HEK293 (cell line): ENCODE results near the gene LASP1.

Experiments used
- CTCF ChIA-PET: fragments of 350-600 bp; formaldehyde crosslinking; extraction: SDS; loops from one replicate; lab custom pipeline; 2021; ENCODE audit warnings: antibody characterized with exemption; lab: Yijun Ruan, JAX
- POLR2A ChIA-PET: fragments of 300-600 bp; formaldehyde crosslinking; extraction: SDS; loops from one replicate; lab custom pipeline; 2020; ENCODE audit warnings: antibody characterized with exemption, inconsistent platforms; lab: Yijun Ruan, JAX
- H3K27ac ChIP-seq: fragments of 200-500 bp; sonication (Bioruptor generic); 2 replicates; pipeline ENCODE4 v1.5.1; 2014; ENCODE audit warnings: low read depth, low read length, control low read depth, inconsistent platforms; ENCODE audit errors: extremely low read depth
- H3K36me3 ChIP-seq, 2 experiments: fragments of 200-500 bp in 1 of 2; sonication (Bioruptor generic) in 1 of 2; 1 replicate in 1 of 2; 2 replicates in 1 of 2; pipeline ENCODE4 v1.5.1; 2014 to 2017; ENCODE audit warnings: inconsistent platforms in 2 of 2, low read length in 2 of 2; ENCODE audit not compliant: control insufficient read depth in 2 of 2, insufficient read depth in 1 of 2
- H3K4me1 ChIP-seq: fragments of 200-500 bp; sonication (Bioruptor generic); 2 replicates; pipeline ENCODE4 v1.5.1; 2014; ENCODE audit warnings: mild to moderate bottlenecking, low read length, inconsistent platforms; ENCODE audit not compliant: control insufficient read depth, insufficient read depth
- H3K4me3 ChIP-seq: 2 replicates; pipeline ENCODE4 v1.5.1; 2011; ENCODE audit warnings: low read depth, mild to moderate bottlenecking, control low read depth, low read length, moderate library complexity
- H3K9me3 ChIP-seq: fragments of 200-500 bp; sonication (Bioruptor generic); 2 replicates; pipeline ENCODE4 v1.5.1; 2014; ENCODE audit warnings: low read depth, low read length, inconsistent platforms; ENCODE audit not compliant: control insufficient read depth, insufficient read depth
- BCL6B ChIP-seq: fragments of 450-650 bp; formaldehyde crosslinking; IDR thresholded peaks from 2 replicates; pipeline ENCODE4 v1.5.1; 2017; ENCODE audit warnings: missing biosample characterization, missing genetic modification characterization
- PRDM1 ChIP-seq: fragments of 450-650 bp; formaldehyde crosslinking; IDR thresholded peaks from 2 replicates; pipeline ENCODE4; 2016; ENCODE audit warnings: missing biosample characterization, missing genetic modification characterization
- SCRT1 ChIP-seq: fragments of 450-650 bp; formaldehyde crosslinking; IDR thresholded peaks from 2 replicates; pipeline ENCODE4 v1.5.1; 2016; ENCODE audit warnings: missing biosample characterization, missing genetic modification characterization, borderline replicate concordance
- SCRT2 ChIP-seq: fragments of 450-650 bp; formaldehyde crosslinking; IDR thresholded peaks from 2 replicates; pipeline ENCODE4 v1.5.1; 2016; ENCODE audit warnings: missing biosample characterization, missing genetic modification characterization
- SETDB1 ChIP-seq: IDR thresholded peaks from one replicate; pipeline ENCODE4 v1.6.1; 2017; ENCODE audit warnings: mild to moderate bottlenecking, low read length, moderate library complexity, mixed read lengths; ENCODE audit not compliant: insufficient read length
- TCF7L2 ChIP-seq: IDR thresholded peaks from 2 replicates; pipeline ENCODE4 v1.6.1; 2011; ENCODE audit warnings: low read depth, mild to moderate bottlenecking, inconsistent platforms, low read length, moderate library complexity, borderline replicate concordance
- TRIM28 ChIP-seq: IDR thresholded peaks from 2 replicates; pipeline ENCODE4 v1.6.1; 2011; ENCODE audit warnings: low read length, control low read depth, borderline replicate concordance
- YY1 ChIP-seq: fragments of 450-650 bp; formaldehyde crosslinking; IDR thresholded peaks from 2 replicates; pipeline ENCODE4 v1.5.1; 2018; ENCODE audit warnings: missing biosample characterization, missing genetic modification characterization
- ZNF18 ChIP-seq: fragments of 450-650 bp; formaldehyde crosslinking; IDR thresholded peaks from 2 replicates; pipeline ENCODE4 v1.5.1; 2016; ENCODE audit warnings: missing biosample characterization, missing genetic modification characterization
- ZNF19 ChIP-seq: fragments of 450-650 bp; formaldehyde crosslinking; IDR thresholded peaks from 2 replicates; pipeline ENCODE4; 2016; ENCODE audit warnings: missing biosample characterization, missing genetic modification characterization, low read depth
- ZNF214 ChIP-seq: fragments of 450-650 bp; formaldehyde crosslinking; IDR thresholded peaks from 2 replicates; pipeline ENCODE4 v1.5.1; 2017; ENCODE audit warnings: missing biosample characterization, mild to moderate bottlenecking, missing genetic modification characterization, borderline replicate concordance
- ZNF23 ChIP-seq: fragments of 450-650 bp; formaldehyde crosslinking; IDR thresholded peaks from 2 replicates; pipeline ENCODE4 v1.5.1; 2016; ENCODE audit warnings: missing biosample characterization, missing genetic modification characterization, borderline replicate concordance
- ZNF26 ChIP-seq: fragments of 450-650 bp; formaldehyde crosslinking; IDR thresholded peaks from 2 replicates; pipeline ENCODE4 v1.5.1; 2016; ENCODE audit warnings: missing biosample characterization, missing genetic modification characterization
- ZNF37A ChIP-seq: fragments of 450-650 bp; IDR thresholded peaks from 2 replicates; pipeline ENCODE4 v1.5.1; 2018; ENCODE audit warnings: missing biosample characterization, missing genetic modification characterization
- ZNF391 ChIP-seq: fragments of 450-650 bp; formaldehyde crosslinking; IDR thresholded peaks from 2 replicates; pipeline ENCODE4 v1.5.1; 2016; ENCODE audit warnings: low read depth, missing biosample characterization, missing genetic modification characterization, borderline replicate concordance
- ZNF514 ChIP-seq: fragments of 450-650 bp; formaldehyde crosslinking; IDR thresholded peaks from 2 replicates; pipeline ENCODE4 v1.5.1; 2016; ENCODE audit warnings: missing biosample characterization, missing genetic modification characterization
- ZNF558 ChIP-seq: fragments of 450-650 bp; formaldehyde crosslinking; IDR thresholded peaks from 2 replicates; pipeline ENCODE4 v1.5.1; 2016; ENCODE audit warnings: missing biosample characterization, missing genetic modification characterization
- ZNF610 ChIP-seq: fragments of 450-650 bp; formaldehyde crosslinking; IDR thresholded peaks from 2 replicates; pipeline ENCODE4 v1.5.1; 2016; ENCODE audit warnings: missing biosample characterization, missing genetic modification characterization, borderline replicate concordance
- ZNF623 ChIP-seq: fragments of 450-650 bp; formaldehyde crosslinking; IDR thresholded peaks from 2 replicates; pipeline ENCODE4 v1.5.1; 2016; ENCODE audit warnings: missing biosample characterization, missing genetic modification characterization
- ZNF707 ChIP-seq: fragments of 450-650 bp; formaldehyde crosslinking; IDR thresholded peaks from 2 replicates; pipeline ENCODE4 v1.5.1; 2016; ENCODE audit warnings: missing biosample characterization, missing genetic modification characterization
- ZNF791 ChIP-seq: fragments of 450-650 bp; formaldehyde crosslinking; IDR thresholded peaks from 2 replicates; pipeline ENCODE4 v1.5.1; 2016; ENCODE audit warnings: missing biosample characterization, missing genetic modification characterization
- ZSCAN23 ChIP-seq: fragments of 450-650 bp; formaldehyde crosslinking; IDR thresholded peaks from 2 replicates; pipeline ENCODE4 v1.5.1; 2016; ENCODE audit warnings: missing biosample characterization, missing genetic modification characterization
- ZXDB ChIP-seq: fragments of 450-650 bp; formaldehyde crosslinking; IDR thresholded peaks from 2 replicates; pipeline ENCODE4 v1.5.1; 2016; ENCODE audit warnings: missing biosample characterization, missing genetic modification characterization

The LASP1 gene

DNA sequence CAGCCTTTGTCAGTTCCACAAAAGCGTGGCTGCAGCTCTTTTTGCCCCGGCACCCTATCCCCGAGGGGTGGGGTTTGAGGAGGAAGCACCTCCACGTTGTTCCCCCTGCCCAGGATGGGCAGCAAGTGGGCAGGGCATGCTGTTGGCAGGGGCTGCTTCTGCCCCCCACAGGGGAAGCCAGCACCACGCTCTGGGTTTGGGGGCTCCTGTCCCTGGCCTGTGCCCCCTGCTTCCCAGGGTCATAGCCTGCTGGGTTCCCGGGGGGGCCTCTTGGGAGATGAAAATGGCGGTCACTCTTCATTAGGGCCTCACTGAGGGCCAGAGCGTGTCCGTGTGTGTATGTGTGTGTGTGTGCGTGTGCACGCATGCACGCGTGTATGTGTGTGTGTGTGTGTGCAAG, 22.8 kb downstream of the LASP1 start:
- ChIA-PET POLR2A (interaction anchor here (0.8 kb wide), 1 partner anchor 46 kb away, joined by 3 read pairs; no protein-coding TSS in a partner anchor), CTCF (no interaction called here)
- Histone ChIP-seq H3K36me3 (peaks cover 0 to 57% of the 10 kb centered on the region in 2 experiments; a peak in 2 of 3 replicates), H3K9me3 (no peaks in the 10 kb centered on the region), H3K4me3 (no peak overlapping the region), H3K4me1 (no peaks in the 10 kb centered on the region), H3K27ac (no peak overlapping the region)
- TF ChIP-seq PRDM1 (tag by site-specific recombination) (no peak), ZNF37A (tag by site-specific recombination) (no peak), ZNF623 (tag by site-specific recombination) (no peak), ZNF26 (no peak), ZNF558 (tag by site-specific recombination) (no peak), ZNF18 (tag by site-specific recombination) (no peak), SCRT2 (tag by site-specific recombination) (no peak), ZNF391 (no peak), ZNF214 (tag by site-specific recombination) (no peak), ZNF707 (tag by site-specific recombination) (no peak)

DNA sequence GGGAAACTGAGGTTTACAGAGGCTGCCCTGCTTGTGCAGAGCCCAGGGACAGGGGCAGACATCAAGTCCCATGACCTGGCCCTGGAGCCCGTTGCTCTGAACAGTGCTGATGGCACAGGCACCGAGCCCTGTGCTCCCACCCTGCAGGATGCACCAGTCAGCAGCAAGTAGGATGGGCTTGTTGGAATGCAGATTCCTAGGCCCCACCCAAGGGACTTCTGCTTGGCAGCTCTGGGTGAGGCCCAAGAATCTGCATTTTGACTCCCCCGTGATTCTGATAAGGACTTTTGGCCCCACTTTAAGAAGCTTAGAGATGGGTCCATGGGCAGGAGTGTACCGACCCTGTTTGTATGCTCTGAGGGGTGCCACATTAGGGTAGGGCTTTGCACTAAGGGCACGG, 23.3 kb downstream of the LASP1 start:
- H3K27ac ChIP-seq: no peak overlapping the region
- no peak overlapping the region for H3K4me3 ChIP-seq
- H3K9me3 ChIP-seq: no peaks in the 10 kb centered on the region
- CTCF ChIA-PET: interaction anchor here (0.7 kb wide), 2 partner anchors 15 to 282 kb away, joined by 4 read pairs; no protein-coding TSS in a partner anchor
- H3K36me3 ChIP-seq: peaks cover 0 to 56% of the 10 kb centered on the region in 2 experiments; a peak in 2 of 3 replicates
- POLR2A ChIA-PET: interaction anchor here (0.8 to 1.0 kb wide), 3 partner anchors 23 to 46 kb away, joined by 3 to 4 read pairs (median 4); partner anchors contain the start of gene LASP1
- H3K4me1 ChIP-seq: no peaks in the 10 kb centered on the region
- no peak for TF ChIP-seq SETDB1
- no peak for TF ChIP-seq ZXDB (tag by site-specific recombination)
- TF ChIP-seq ZNF610 (tag by site-specific recombination): no peak
- TF ChIP-seq ZNF514 (tag by site-specific recombination): no peak
- TF ChIP-seq ZNF23 (tag by site-specific recombination): no peak
- no peak for TF ChIP-seq BCL6B (tag by site-specific recombination)
- no peak for TF ChIP-seq YY1 (tag by site-specific recombination)
- no peak for TF ChIP-seq ZSCAN23 (tag by site-specific recombination)
- no peak for TF ChIP-seq TCF7L2
- TF ChIP-seq TRIM28: no peak
- TF ChIP-seq ZNF19 (tag by site-specific recombination): no peak
- TF ChIP-seq ZNF791 (tag by site-specific recombination): no peak
- no peak for TF ChIP-seq SCRT1 (tag by site-specific recombination)
